ENCODE data around the gene TRIM47. TPM values are rescaled to one million over a fixed set of nuclear protein-coding genes. Genes with fewer than 3 reads are reported as not detected.

Gene TRIM47
- total and polyA plus RNA-seq, 2 of the 13 experiments (the other 11 are each of a cell fraction or from before 2014, with no cell fraction given): 33.5 to 82.0 TPM

GRCh38 chr17:75872434-75873351 is 5.7 kb downstream of the TRIM47 start (continued):
- TF ChIP-seq, protein P1, sequence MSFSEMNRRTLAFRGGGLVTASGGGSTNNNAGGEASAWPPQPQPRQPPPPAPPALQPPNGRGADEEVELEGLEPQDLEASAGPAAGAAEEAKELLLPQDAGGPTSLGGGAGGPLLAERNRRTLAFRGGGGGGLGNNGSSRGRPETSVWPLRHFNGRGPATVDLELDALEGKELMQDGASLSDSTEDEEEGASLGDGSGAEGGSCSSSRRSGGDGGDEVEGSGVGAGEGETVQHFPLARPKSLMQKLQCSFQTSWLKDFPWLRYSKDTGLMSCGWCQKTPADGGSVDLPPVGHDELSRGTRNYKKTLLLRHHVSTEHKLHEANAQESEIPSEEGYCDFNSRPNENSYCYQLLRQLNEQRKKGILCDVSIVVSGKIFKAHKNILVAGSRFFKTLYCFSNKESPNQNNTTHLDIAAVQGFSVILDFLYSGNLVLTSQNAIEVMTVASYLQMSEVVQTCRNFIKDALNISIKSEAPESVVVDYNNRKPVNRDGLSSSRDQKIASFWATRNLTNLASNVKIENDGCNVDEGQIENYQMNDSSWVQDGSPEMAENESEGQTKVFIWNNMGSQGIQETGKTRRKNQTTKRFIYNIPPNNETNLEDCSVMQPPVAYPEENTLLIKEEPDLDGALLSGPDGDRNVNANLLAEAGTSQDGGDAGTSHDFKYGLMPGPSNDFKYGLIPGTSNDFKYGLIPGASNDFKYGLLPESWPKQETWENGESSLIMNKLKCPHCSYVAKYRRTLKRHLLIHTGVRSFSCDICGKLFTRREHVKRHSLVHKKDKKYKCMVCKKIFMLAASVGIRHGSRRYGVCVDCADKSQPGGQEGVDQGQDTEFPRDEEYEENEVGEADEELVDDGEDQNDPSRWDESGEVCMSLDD (CRISPR knock-in tag; IDR thresholded peaks at IDR 0.05; ENCODE audit: borderline replicate concordance): peak; percentile 98
- TF ChIP-seq CBX2 (IDR thresholded peaks at IDR 0.05; ENCODE audit: low read depth, low read length): no peak
- no peak for TF ChIP-seq CBX2 (CRISPR knock-in tag; IDR thresholded peaks at IDR 0.05; ENCODE audit: low read depth)
- TF ChIP-seq ZNF704 (CRISPR knock-in tag; IDR thresholded peaks at IDR 0.05; ENCODE audit: borderline replicate concordance): peak; percentile 42; the same call in 1 of the 2 replicates
- TF ChIP-seq, protein P2, sequence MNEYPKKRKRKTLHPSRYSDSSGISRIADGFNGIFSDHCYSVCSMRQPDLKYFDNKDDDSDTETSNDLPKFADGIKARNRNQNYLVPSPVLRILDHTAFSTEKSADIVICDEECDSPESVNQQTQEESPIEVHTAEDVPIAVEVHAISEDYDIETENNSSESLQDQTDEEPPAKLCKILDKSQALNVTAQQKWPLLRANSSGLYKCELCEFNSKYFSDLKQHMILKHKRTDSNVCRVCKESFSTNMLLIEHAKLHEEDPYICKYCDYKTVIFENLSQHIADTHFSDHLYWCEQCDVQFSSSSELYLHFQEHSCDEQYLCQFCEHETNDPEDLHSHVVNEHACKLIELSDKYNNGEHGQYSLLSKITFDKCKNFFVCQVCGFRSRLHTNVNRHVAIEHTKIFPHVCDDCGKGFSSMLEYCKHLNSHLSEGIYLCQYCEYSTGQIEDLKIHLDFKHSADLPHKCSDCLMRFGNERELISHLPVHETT (CRISPR knock-in tag; conservative IDR thresholded peaks at IDR 0.05): peak; percentile 46; the same call in 1 of the 2 replicates
- no peak for TF ChIP-seq XBP1 (CRISPR knock-in tag; IDR thresholded peaks at IDR 0.05)
- TF ChIP-seq NFE2 (CRISPR knock-in tag; IDR thresholded peaks at IDR 0.05): no peak
- TF ChIP-seq ZNF143 (CRISPR knock-in tag; IDR thresholded peaks at IDR 0.05): peak; percentile 78
- TF ChIP-seq ZNF619 (CRISPR knock-in tag; IDR thresholded peaks at IDR 0.05): peak; percentile 93; the same call in 1 of the 2 replicates
- no peak for TF ChIP-seq GABPA (IDR thresholded peaks at IDR 0.05; ENCODE audit: low read depth, low read length)
- peak; percentile 54; the same call in 1 of the 2 replicates for TF ChIP-seq GABPA (CRISPR knock-in tag; IDR thresholded peaks at IDR 0.05; ENCODE audit: low read depth)
- peak; percentile 85 for TF ChIP-seq ZNF205 (CRISPR knock-in tag; IDR thresholded peaks at IDR 0.05)
- TF ChIP-seq ZMYM3 (CRISPR knock-in tag; IDR thresholded peaks at IDR 0.05): peak; percentile 82; the same call in 1 of the 2 replicates
- TF ChIP-seq ZFP62 (CRISPR knock-in tag; IDR thresholded peaks at IDR 0.05): no peak; the same call in 1 of the 2 replicates
- TF ChIP-seq SETDB1 (CRISPR knock-in tag; IDR thresholded peaks at IDR 0.05; ENCODE audit: borderline replicate concordance): no peak
- TF ChIP-seq ZNF891 (CRISPR knock-in tag; IDR thresholded peaks at IDR 0.05): peak; percentile 39; the same call in 1 of the 2 replicates
- TF ChIP-seq ZNF34 (CRISPR knock-in tag; IDR thresholded peaks at IDR 0.05; ENCODE audit: borderline replicate concordance): no peak
- TF ChIP-seq POLR2A (IDR thresholded peaks at IDR 0.05; ENCODE audit: insufficient read depth in 1 of 2, low read depth in 2 of 2, low read length in 2 of 2): peak in 1 of 2 experiments; percentile 84; a peak in 2 of 4 replicates
- TF ChIP-seq SRSF9 (IDR thresholded peaks at IDR 0.05; ENCODE audit: borderline replicate concordance, insufficient read depth, low read depth, low read length, poor library complexity, severe bottlenecking): no peak
- TF ChIP-seq CCAR2 (optimal IDR thresholded peaks at IDR 0.05; ENCODE audit: low read depth, low read length): no peak
- TF ChIP-seq ZNF747 (CRISPR knock-in tag; IDR thresholded peaks at IDR 0.05; ENCODE audit: borderline replicate concordance): peak; percentile 98; the same call in 1 of the 2 replicates
- TF ChIP-seq ZNF430 (CRISPR knock-in tag; IDR thresholded peaks at IDR 0.05): peak; percentile 93
- TF ChIP-seq CHD2 (IDR thresholded peaks at IDR 0.05; ENCODE audit: low read depth, low read length): no peak

All from HepG2 (cell line).